ENCODE measurements around the gene YTHDF2. TPM values are rescaled to one million over a fixed set of nuclear protein-coding genes. Genes with fewer than 3 reads are reported as not detected.

YTHDF2 gene
- total RNA-seq, 1 donor: 63.0 TPM

DNA sequence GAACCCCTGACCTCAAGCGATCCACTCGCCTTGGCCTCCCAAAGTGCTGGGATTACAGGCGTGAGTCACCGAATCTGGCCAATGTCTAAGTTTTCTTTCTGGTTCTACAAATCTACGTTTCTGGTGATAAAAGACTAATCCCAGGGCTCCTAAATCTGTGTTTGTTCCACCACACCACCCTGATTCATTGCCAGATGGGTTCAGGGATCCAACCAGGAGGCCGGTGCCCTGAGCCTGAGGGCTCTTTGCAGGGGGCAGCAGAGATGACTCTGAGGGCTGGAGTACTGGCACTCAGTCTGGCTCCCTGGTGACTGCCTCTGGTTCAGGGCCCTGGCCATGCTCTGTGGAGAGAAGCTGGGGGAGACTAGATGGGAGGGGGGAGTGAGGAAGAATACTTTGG, 64.7 kb downstream of the YTHDF2 start:
- no peaks in the 10 kb centered on the region for H4K20me1 ChIP-seq (ENCODE audit: insufficient read depth, low read length)
- H3K4me1 ChIP-seq (ENCODE audit: insufficient read depth, low read length): no peaks in the 10 kb centered on the region
- H3K79me2 ChIP-seq (ENCODE audit: insufficient read depth, low read length): no peaks in the 10 kb centered on the region
- H3K27ac ChIP-seq (ENCODE audit: low read depth, low read length): no peak overlapping the region
- no peaks in the 10 kb centered on the region for H3K9me3 ChIP-seq (ENCODE audit: low read depth, low read length)
- no peak overlapping the region for H3K4me2 ChIP-seq (ENCODE audit: insufficient read depth, low read length)
- H3K36me3 ChIP-seq (ENCODE audit: insufficient read depth, low read length): no peaks in the 10 kb centered on the region
- DNase-seq (ENCODE audit: insufficient read length, low spot score, missing footprints): no peak
- H3K4me3 ChIP-seq (ENCODE audit: insufficient read depth, low read length): no peak overlapping the region
- TF ChIP-seq CTCF (IDR thresholded peaks at IDR 0.05; ENCODE audit: extremely low read depth, low read depth, low read length): no peak
- H3K27me3 ChIP-seq (ENCODE audit: insufficient read depth, low read length): peaks cover 9% of the 10 kb centered on the region
- no peak overlapping the region for H2AFZ ChIP-seq (ENCODE audit: low read length)

GRCh38 chr1:28803051-28803450, 66.3 kb downstream of the YTHDF2 start:
- DNase-seq (ENCODE audit: insufficient read length, low spot score, missing footprints): peak; percentile 30

DNA sequence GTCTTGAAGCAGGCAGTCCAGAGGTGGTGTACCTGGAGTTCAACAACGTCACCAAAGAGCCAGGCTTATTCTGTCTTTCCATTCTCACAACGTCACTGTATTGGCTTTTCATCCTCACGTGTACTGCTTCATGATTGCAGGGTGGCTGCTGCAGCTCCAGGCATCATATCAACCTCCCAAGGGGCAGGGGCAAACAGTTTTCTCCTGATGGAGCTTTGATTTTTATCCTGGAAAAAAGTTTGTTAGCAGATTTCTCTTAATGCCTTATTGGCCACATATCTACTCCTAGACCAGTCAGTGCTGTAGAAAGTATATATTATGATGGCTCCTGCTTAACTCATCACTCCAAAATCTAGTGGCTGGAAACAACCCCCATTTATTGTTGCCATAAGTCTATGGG, 66.9 kb downstream of the YTHDF2 start:
- Histone ChIP-seq H3K79me2 (ENCODE audit: insufficient read depth, low read length) (no peaks in the 10 kb centered on the region), H3K9me3 (ENCODE audit: low read depth, low read length) (no peaks in the 10 kb centered on the region), H3K36me3 (ENCODE audit: insufficient read depth, low read length) (no peaks in the 10 kb centered on the region), H3K27ac (ENCODE audit: low read depth, low read length) (no peak overlapping the region), H3K4me1 (ENCODE audit: insufficient read depth, low read length) (no peaks in the 10 kb centered on the region), H3K4me2 (ENCODE audit: insufficient read depth, low read length) (no peak overlapping the region), H2AFZ (ENCODE audit: low read length) (no peak overlapping the region), H3K27me3 (ENCODE audit: insufficient read depth, low read length) (no peaks in the 10 kb centered on the region), H3K4me3 (ENCODE audit: insufficient read depth, low read length) (no peak overlapping the region), H4K20me1 (ENCODE audit: insufficient read depth, low read length) (no peaks in the 10 kb centered on the region)
- DNase-seq (ENCODE audit: insufficient read length, low spot score, missing footprints): peak; percentile 53
- no peak for TF ChIP-seq CTCF (IDR thresholded peaks at IDR 0.05; ENCODE audit: extremely low read depth, low read depth, low read length)

More at GRCh38 chr1:28803051-28803450, 66.3 kb downstream of the YTHDF2 start:
- H3K4me1 ChIP-seq (ENCODE audit: insufficient read depth, low read length): no peaks in the 10 kb centered on the region
- TF ChIP-seq CTCF (IDR thresholded peaks at IDR 0.05; ENCODE audit: extremely low read depth, low read depth, low read length): no peak
- no peak overlapping the region for H2AFZ ChIP-seq (ENCODE audit: low read length)
- H3K79me2 ChIP-seq (ENCODE audit: insufficient read depth, low read length): no peaks in the 10 kb centered on the region
- H3K27ac ChIP-seq (ENCODE audit: low read depth, low read length): no peak overlapping the region
- H3K9me3 ChIP-seq (ENCODE audit: low read depth, low read length): no peaks in the 10 kb centered on the region
- no peak overlapping the region for H3K4me3 ChIP-seq (ENCODE audit: insufficient read depth, low read length)
- H4K20me1 ChIP-seq (ENCODE audit: insufficient read depth, low read length): no peaks in the 10 kb centered on the region
- H3K4me2 ChIP-seq (ENCODE audit: insufficient read depth, low read length): no peak overlapping the region
- no peaks in the 10 kb centered on the region for H3K36me3 ChIP-seq (ENCODE audit: insufficient read depth, low read length)
- no peaks in the 10 kb centered on the region for H3K27me3 ChIP-seq (ENCODE audit: insufficient read depth, low read length)

- Histone ChIP-seq H3K4me1 (ENCODE audit: insufficient read depth, low read length) (no peaks in the 10 kb centered on the region), H3K36me3 (ENCODE audit: insufficient read depth, low read length) (no peaks in the 10 kb centered on the region), H2AFZ (ENCODE audit: low read length) (no peak overlapping the region), H3K4me3 (ENCODE audit: insufficient read depth, low read length) (no peak overlapping the region), H4K20me1 (ENCODE audit: insufficient read depth, low read length) (no peaks in the 10 kb centered on the region), H3K79me2 (ENCODE audit: insufficient read depth, low read length) (no peaks in the 10 kb centered on the region), H3K27me3 (ENCODE audit: insufficient read depth, low read length) (no peaks in the 10 kb centered on the region), H3K4me2 (ENCODE audit: insufficient read depth, low read length) (no peak overlapping the region), H3K9me3 (ENCODE audit: low read depth, low read length) (no peaks in the 10 kb centered on the region), H3K27ac (ENCODE audit: low read depth, low read length) (no peak overlapping the region)
- no peak for TF ChIP-seq CTCF (IDR thresholded peaks at IDR 0.05; ENCODE audit: extremely low read depth, low read depth, low read length)
- DNase-seq (ENCODE audit: insufficient read length, low spot score, missing footprints): no peak
These were observed 67.3 kb downstream of the YTHDF2 start for GRCh38 chr1:28804071-28804470.
